Activated T-cell treated with anti-CD3 and anti-CD28 coated beads, Interleukin-2, amount 50 U/mL, for 72 hours (primary cell): ENCODE measurements around the gene OR10H5. TPM values are rescaled to one million over a fixed set of nuclear protein-coding genes. Genes with fewer than 3 reads are reported as not detected.
"Not testable (repeated sequence)": the region's sequence is repeated elsewhere in the genome, so short reads cannot be mapped to it uniquely, and the experiment has no call there.

Source experiments
- ATAC-seq, 2 donors: fragments of 150-1000 bp; cut with Tn5 transposase; replicated peaks in 1 of 2; 2 replicates each; pipeline ENCODE4 v1.10.0; 2021; ENCODE audit warnings: moderate library complexity in 2 of 2, mild to moderate bottlenecking in 1 of 2
- DNase-seq, 2 donors: peaks; one replicate each; pipeline ENCODE4 v3.0.0; 2021 to 2022; ENCODE audit warnings: mixed read lengths in 1 of 2
- H3K27ac Mint-ChIP-seq: one replicate; pipeline ENCODE4 v1.8.0; 2022; ENCODE audit warnings: mild to moderate bottlenecking, moderate library complexity, mixed read lengths
- H3K27me3 Mint-ChIP-seq: one replicate; pipeline ENCODE4 v1.8.0; 2022; ENCODE audit warnings: low read depth, mixed read lengths
- H3K36me3 Mint-ChIP-seq, 2 donors: one replicate each; pipeline ENCODE4 v1.8.0; 2022; ENCODE audit warnings: mixed read lengths in 2 of 2, mild to moderate bottlenecking in 1 of 2; ENCODE audit not compliant: insufficient read depth in 2 of 2
- H3K4me1 Mint-ChIP-seq: one replicate; pipeline ENCODE4 v1.8.0; 2022; ENCODE audit warnings: low read depth, mixed read lengths
- H3K4me3 Mint-ChIP-seq, 2 donors: one replicate each; pipeline ENCODE4 v1.8.0; 2022; ENCODE audit warnings: mild to moderate bottlenecking in 2 of 2, mixed read lengths in 2 of 2, moderate library complexity in 2 of 2
- H3K9me3 Mint-ChIP-seq, 2 donors: one replicate each; pipeline ENCODE4 v1.8.0; 2022; ENCODE audit warnings: mixed read lengths in 2 of 2
- total RNA-seq, 2 donors: library from RNA; stranded (reverse); gene quantifications; one replicate each; pipeline ENCODE4 v1.2.3, GENCODE V29; 2022

The OR10H5 gene
- total RNA-seq = not detected

- ATAC-seq (no peak), DNase-seq (no peak)
- peaks cover 26% of the 10 kb centered on the region for H3K27me3 Mint-ChIP-seq
- H3K27ac Mint-ChIP-seq = no peak within 1 kb of the TSS
- H3K9me3 Mint-ChIP-seq = no peaks in the 10 kb centered on the region
- no peak within 1 kb of the TSS for H3K4me3 Mint-ChIP-seq
- H3K36me3 Mint-ChIP-seq = no peaks in the 10 kb centered on the region
- H3K4me1 Mint-ChIP-seq = no peaks in the 10 kb centered on the region
Measured at GRCh38 chr19:15787611-15788155, at the start of gene OR10H5. OR10H5 (plus strand) TSS chr19:15787661; CDS start chr19:15794049, 6,388 bp downstream.

GRCh38 chr19:15737722-15738121, 49.7 kb upstream of the OR10H5 start, which contains the start of gene OR10H3:
OR10H3 (plus strand) TSS chr19:15737985; CDS start chr19:15741393, 3,408 bp downstream.
- Mint-ChIP-seq H3K36me3 (peaks cover 9 to 10% of the 10 kb centered on the region in 2 donors), H3K27me3 (peaks cover 12% of the 10 kb centered on the region), H3K9me3 (peaks cover 4 to 9% of the 10 kb centered on the region in 2 donors), H3K4me1 (no peaks in the 10 kb centered on the region), H3K4me3 (no peak within 1 kb of the TSS), H3K27ac (no peak within 1 kb of the TSS)
- ATAC-seq (no peak), DNase-seq (no peak)

- Mint-ChIP-seq H3K27ac (no peak overlapping the region), H3K27me3 (peaks cover 27% of the 10 kb centered on the region), H3K4me1 (no peaks in the 10 kb centered on the region), H3K9me3 (peaks cover 4 to 9% of the 10 kb centered on the region in 2 donors), H3K4me3 (no peak overlapping the region), H3K36me3 (peaks cover 9 to 10% of the 10 kb centered on the region in 2 donors)
- ATAC-seq (no peak), DNase-seq (no peak)
Measured at GRCh38 chr19:15740785-15741184, 46.7 kb upstream of the OR10H5 start.

GRCh38 chr19:15748239-15748638, 39.2 kb upstream of the OR10H5 start:
- peaks cover 51% of the 10 kb centered on the region for H3K27me3 Mint-ChIP-seq
- no peaks in the 10 kb centered on the region for H3K9me3 Mint-ChIP-seq
- no peaks in the 10 kb centered on the region for H3K4me1 Mint-ChIP-seq
- ATAC-seq (no peak), DNase-seq (no peak)
- no peak overlapping the region for H3K27ac Mint-ChIP-seq
- no peak overlapping the region for H3K4me3 Mint-ChIP-seq
- no peaks in the 10 kb centered on the region for H3K36me3 Mint-ChIP-seq

- peaks cover 59% of the 10 kb centered on the region for H3K27me3 Mint-ChIP-seq
Measured at GRCh38 chr19:15758379-15758778, 29.1 kb upstream of the OR10H5 start.

GRCh38 chr19:15759962-15760565, 27.4 kb upstream of the OR10H5 start:
- peaks cover 1 to 4% of the 10 kb centered on the region in 2 donors for H3K9me3 Mint-ChIP-seq
- H3K4me3 Mint-ChIP-seq = no peak overlapping the region
- no peaks in the 10 kb centered on the region for H3K4me1 Mint-ChIP-seq
- DNase-seq (no peak), ATAC-seq (no peak)
- H3K27ac Mint-ChIP-seq = no peak overlapping the region
- no peaks in the 10 kb centered on the region for H3K36me3 Mint-ChIP-seq
- H3K27me3 Mint-ChIP-seq = peaks cover 48% of the 10 kb centered on the region

More at GRCh38 chr19:15758379-15758778, 29.1 kb upstream of the OR10H5 start:
- no peaks in the 10 kb centered on the region for H3K4me1 Mint-ChIP-seq
- DNase-seq (no peak), ATAC-seq (no peak)
- no peak overlapping the region for H3K27ac Mint-ChIP-seq
- no peaks in the 10 kb centered on the region for H3K36me3 Mint-ChIP-seq
- peaks cover 2% of the 10 kb centered on the region in 2 donors for H3K9me3 Mint-ChIP-seq
- H3K4me3 Mint-ChIP-seq = no peak overlapping the region

GRCh38 chr19:15769586-15769985, 17.9 kb upstream of the OR10H5 start:
- Mint-ChIP-seq H3K9me3 (peaks cover 0 to 2% of the 10 kb centered on the region in 2 donors), H3K27ac (no peak overlapping the region), H3K4me3 (no peak overlapping the region), H3K27me3 (peaks cover 60% of the 10 kb centered on the region), H3K4me1 (no peaks in the 10 kb centered on the region), H3K36me3 (no peaks in the 10 kb centered on the region)
- ATAC-seq (no peak), DNase-seq (no peak)

- H3K27ac Mint-ChIP-seq, ATAC-seq, H3K4me1 Mint-ChIP-seq, H3K9me3 Mint-ChIP-seq, H3K4me3 Mint-ChIP-seq, H3K36me3 Mint-ChIP-seq, DNase-seq: not testable (repeated sequence)
- peaks cover 37% of the 10 kb centered on the region for H3K27me3 Mint-ChIP-seq
Measured at GRCh38 chr19:15774159-15774558, 13.3 kb upstream of the OR10H5 start.

GRCh38 chr19:15775249-15775648, 12.2 kb upstream of the OR10H5 start:
- DNase-seq = no peak
- H3K9me3 Mint-ChIP-seq = no peaks in the 10 kb centered on the region
- H3K27me3 Mint-ChIP-seq = peaks cover 30% of the 10 kb centered on the region
- no peaks in the 10 kb centered on the region for H3K36me3 Mint-ChIP-seq
- H3K27ac Mint-ChIP-seq = no peak overlapping the region
- no peaks in the 10 kb centered on the region for H3K4me1 Mint-ChIP-seq
- ATAC-seq = no peak
- no peak overlapping the region for H3K4me3 Mint-ChIP-seq

- peaks cover 22% of the 10 kb centered on the region for H3K27me3 Mint-ChIP-seq
- no peak for ATAC-seq
- no peaks in the 10 kb centered on the region for H3K4me1 Mint-ChIP-seq
- no peaks in the 10 kb centered on the region for H3K36me3 Mint-ChIP-seq
- no peak overlapping the region for H3K27ac Mint-ChIP-seq
- no peak for DNase-seq
- H3K9me3 Mint-ChIP-seq = no peaks in the 10 kb centered on the region
- H3K4me3 Mint-ChIP-seq = no peak overlapping the region
Measured at GRCh38 chr19:15776264-15776663, 11.2 kb upstream of the OR10H5 start.

GRCh38 chr19:15776991-15777970, 10.2 kb upstream of the OR10H5 start:
- Mint-ChIP-seq H3K36me3 (no peaks in the 10 kb centered on the region), H3K27ac (no peak overlapping the region), H3K4me1 (no peaks in the 10 kb centered on the region), H3K27me3 (peaks cover 14% of the 10 kb centered on the region), H3K4me3 (no peak overlapping the region), H3K9me3 (no peaks in the 10 kb centered on the region)
- ATAC-seq = no peak
- DNase-seq = no peak

- Mint-ChIP-seq H3K27ac (no peak overlapping the region), H3K27me3 (peaks cover 8% of the 10 kb centered on the region), H3K36me3 (no peaks in the 10 kb centered on the region), H3K9me3 (no peaks in the 10 kb centered on the region), H3K4me1 (no peaks in the 10 kb centered on the region), H3K4me3 (no peak overlapping the region)
- no peak for ATAC-seq
- no peak for DNase-seq
Measured at GRCh38 chr19:15779756-15780476, 7.5 kb upstream of the OR10H5 start.
